GM06990 (cell line): ENCODE results near the gene COL25A1.
"Not testable (repeated sequence)": the region's sequence is repeated elsewhere in the genome, so short reads cannot be mapped to it uniquely, and the experiment has no call there.

Experiments used
- DNase-seq: peaks from one replicate; pipeline ENCODE4 v3.0.0-alpha.2; 2011; ENCODE audit not compliant: insufficient read length; ENCODE audit errors: extremely low read depth
- H3K27me3 ChIP-seq: replicated peaks from 2 replicates; pipeline ENCODE4 v1.6.0; 2011; ENCODE audit warnings: low read length; ENCODE audit not compliant: control insufficient read depth, insufficient read depth
- H3K36me3 ChIP-seq: 2 replicates; pipeline ENCODE4 v1.5.1; 2011; ENCODE audit warnings: low read length; ENCODE audit not compliant: control insufficient read depth, insufficient read depth
- H3K4me3 ChIP-seq: replicated peaks from 2 replicates; pipeline ENCODE4 v1.5.1; 2011; ENCODE audit warnings: low read depth, mild to moderate bottlenecking, control low read depth, low read length
- TF ChIP-seq, protein P1 (sequence below): IDR thresholded peaks from 2 replicates; pipeline ENCODE4 v1.5.1; 2011; ENCODE audit warnings: low read length, control low read depth, mild to moderate bottlenecking, inconsistent platforms; ENCODE audit not compliant: insufficient read depth, poor library complexity, severe bottlenecking

COL25A1 gene

GRCh38 chr4:109025471-109026076 lies 276.9 kb downstream of the COL25A1 start:
- TF ChIP-seq, protein P1, sequence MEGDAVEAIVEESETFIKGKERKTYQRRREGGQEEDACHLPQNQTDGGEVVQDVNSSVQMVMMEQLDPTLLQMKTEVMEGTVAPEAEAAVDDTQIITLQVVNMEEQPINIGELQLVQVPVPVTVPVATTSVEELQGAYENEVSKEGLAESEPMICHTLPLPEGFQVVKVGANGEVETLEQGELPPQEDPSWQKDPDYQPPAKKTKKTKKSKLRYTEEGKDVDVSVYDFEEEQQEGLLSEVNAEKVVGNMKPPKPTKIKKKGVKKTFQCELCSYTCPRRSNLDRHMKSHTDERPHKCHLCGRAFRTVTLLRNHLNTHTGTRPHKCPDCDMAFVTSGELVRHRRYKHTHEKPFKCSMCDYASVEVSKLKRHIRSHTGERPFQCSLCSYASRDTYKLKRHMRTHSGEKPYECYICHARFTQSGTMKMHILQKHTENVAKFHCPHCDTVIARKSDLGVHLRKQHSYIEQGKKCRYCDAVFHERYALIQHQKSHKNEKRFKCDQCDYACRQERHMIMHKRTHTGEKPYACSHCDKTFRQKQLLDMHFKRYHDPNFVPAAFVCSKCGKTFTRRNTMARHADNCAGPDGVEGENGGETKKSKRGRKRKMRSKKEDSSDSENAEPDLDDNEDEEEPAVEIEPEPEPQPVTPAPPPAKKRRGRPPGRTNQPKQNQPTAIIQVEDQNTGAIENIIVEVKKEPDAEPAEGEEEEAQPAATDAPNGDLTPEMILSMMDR: no peak
- Histone ChIP-seq H3K4me3 (no peak overlapping the region), H3K27me3 (no peaks in the 10 kb centered on the region), H3K36me3 (no peaks in the 10 kb centered on the region)
- DNase-seq: no peak

DNA sequence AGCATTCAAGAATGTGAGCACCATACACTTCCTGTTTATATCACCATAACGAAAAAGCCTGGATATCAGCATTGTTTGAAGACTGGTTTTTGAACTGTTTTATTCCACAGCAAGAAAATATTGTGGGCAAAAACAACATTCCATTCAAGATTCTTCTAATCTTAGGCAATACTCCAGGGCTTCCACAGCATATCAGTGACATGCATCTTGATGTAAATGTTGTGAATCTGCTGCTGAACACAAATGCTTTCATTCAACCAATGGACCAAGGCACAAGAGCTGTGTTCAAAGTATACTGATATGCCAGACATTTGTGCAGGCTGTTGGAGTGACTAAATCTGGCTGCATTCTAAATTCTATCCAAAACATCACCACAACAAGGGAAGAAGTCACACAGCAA lies 279.5 kb downstream of the COL25A1 start:
- no peaks in the 10 kb centered on the region for H3K27me3 ChIP-seq
- no peaks in the 10 kb centered on the region for H3K36me3 ChIP-seq
- H3K4me3 ChIP-seq: no peak overlapping the region
- TF ChIP-seq, protein P1: no peak
- no peak for DNase-seq

- not testable (repeated sequence) for DNase-seq, H3K27me3 ChIP-seq, H3K36me3 ChIP-seq, H3K4me3 ChIP-seq
Measured at GRCh38 chr4:109021630-109022029, 280.8 kb downstream of the COL25A1 start.

GRCh38 chr4:109020861-109021260 lies 281.6 kb downstream of the COL25A1 start:
- Histone ChIP-seq H3K27me3 (no peaks in the 10 kb centered on the region), H3K36me3 (no peaks in the 10 kb centered on the region)
- TF ChIP-seq, protein P1: no peak

GRCh38 chr4:109016200-109016599 lies 286.3 kb downstream of the COL25A1 start:
- no peak overlapping the region for H3K4me3 ChIP-seq
- no peaks in the 10 kb centered on the region for H3K36me3 ChIP-seq
- TF ChIP-seq, protein P1: no peak
- H3K27me3 ChIP-seq: no peaks in the 10 kb centered on the region
- no peak for DNase-seq

More at GRCh38 chr4:109020861-109021260, 281.6 kb downstream of the COL25A1 start:
- H3K4me3 ChIP-seq: no peak overlapping the region
- DNase-seq: no peak

DNA sequence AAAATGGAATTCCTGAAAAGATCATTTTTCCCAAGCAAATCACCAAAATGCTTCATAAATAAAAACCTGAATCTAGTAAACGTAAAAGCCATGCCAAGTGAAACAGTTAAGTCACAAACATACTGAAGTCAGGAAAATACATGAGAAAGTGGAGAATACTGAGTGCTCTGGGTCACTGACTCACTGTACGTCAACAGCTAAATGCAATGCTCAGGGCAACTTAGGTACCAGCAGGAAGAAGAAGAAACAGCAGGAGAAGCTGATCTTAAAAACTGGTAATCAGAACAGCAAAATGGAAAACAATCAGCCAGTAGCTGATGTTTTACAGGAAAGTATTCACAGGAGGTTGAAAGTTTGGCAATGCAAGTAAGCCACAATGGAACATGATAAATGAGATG lies 287.0 kb downstream of the COL25A1 start:
- Histone ChIP-seq H3K36me3 (no peaks in the 10 kb centered on the region), H3K4me3 (no peak overlapping the region), H3K27me3 (no peaks in the 10 kb centered on the region)
- TF ChIP-seq, protein P1: no peak
- no peak for DNase-seq
